GM21737 (cell line): ENCODE data around the gene PAH.

Experiments
- ATAC-seq: cut with Tn5 transposase; IDR thresholded peaks from one replicate; pipeline ENCODE4 v1.9.1; 2021; ENCODE audit warnings: mild to moderate bottlenecking, moderate library complexity; ENCODE audit not compliant: unreplicated experiment

The PAH gene

GRCh38 chr12:102950950-102951619, 34.0 kb upstream of the PAH start:
- no peak for ATAC-seq

GRCh38 chr12:102950107-102950949, 33.3 kb upstream of the PAH start:
- ATAC-seq, result no peak

- no peak for ATAC-seq
Measured at GRCh38 chr12:102948941-102949352, 31.9 kb upstream of the PAH start.

- no peak for ATAC-seq
Measured at GRCh38 chr12:102946042-102946441, 29.0 kb upstream of the PAH start.

GRCh38 chr12:102939670-102940222, 22.7 kb upstream of the PAH start:
- no peak for ATAC-seq

GRCh38 chr12:102939059-102939458, 22.0 kb upstream of the PAH start:
- ATAC-seq, result no peak

- ATAC-seq, result no peak
Measured at GRCh38 chr12:102933168-102933567, 16.1 kb upstream of the PAH start.

- ATAC-seq, result no peak
Measured at GRCh38 chr12:102927220-102927619, 10.2 kb upstream of the PAH start.

GRCh38 chr12:102921240-102921639, 4.2 kb upstream of the PAH start:
- ATAC-seq, result no peak

GRCh38 chr12:102920271-102920670, 3.2 kb upstream of the PAH start:
- no peak for ATAC-seq

- no peak for ATAC-seq
Measured at GRCh38 chr12:102918840-102919239, 1.8 kb upstream of the PAH start.

- ATAC-seq, result no peak
Measured at GRCh38 chr12:102916252-102917025, 605 bp downstream of the PAH start.

- ATAC-seq, result no peak
Measured at GRCh38 chr12:102913453-102914226, 3.4 kb downstream of the PAH start.

- ATAC-seq, result no peak
Measured at GRCh38 chr12:102912258-102912657, 4.8 kb downstream of the PAH start.

GRCh38 chr12:102911320-102911719, 5.7 kb downstream of the PAH start:
- ATAC-seq, result no peak

- ATAC-seq, result no peak
Measured at GRCh38 chr12:102910792-102911191, 6.3 kb downstream of the PAH start.

- no peak for ATAC-seq
Measured at GRCh38 chr12:102910137-102910536, 6.9 kb downstream of the PAH start.

GRCh38 chr12:102907918-102908317, 9.1 kb downstream of the PAH start:
- ATAC-seq, result no peak

GRCh38 chr12:102905229-102905628, 11.8 kb downstream of the PAH start:
- no peak for ATAC-seq

GRCh38 chr12:102903337-102904007, 13.6 kb downstream of the PAH start:
- ATAC-seq, result no peak
